ENCODE data around the gene HIGD1A. TPM values are rescaled to one million over a fixed set of nuclear protein-coding genes. Genes with fewer than 3 reads are reported as not detected.
A peak's percentile ranks its signal among the peaks of the same experiment; 100 is the strongest.

Gene HIGD1A
- total and polyA plus RNA-seq, 2 of the 8 experiments (the other 6 are each of a cell fraction or from before 2014, with no cell fraction given), result 67.3 to 95.4 TPM

GRCh38 chr3:42772670-42773408, 31.5 kb downstream of the HIGD1A start, which contains the start of gene CCDC13 (continued):
- no peak for TF ChIP-seq SP4 (IDR thresholded peaks at IDR 0.05; ENCODE audit: low read length)
- TF ChIP-seq RFX5 (IDR thresholded peaks at IDR 0.05; ENCODE audit: borderline replicate concordance, low read depth, low read length), result peak; percentile 89
- no peak for TF ChIP-seq RBBP5 (IDR thresholded peaks at IDR 0.05; ENCODE audit: borderline replicate concordance, low read depth, low read length)
- no peak for TF ChIP-seq NANOG (IDR thresholded peaks at IDR 0.05; ENCODE audit: insufficient read depth, low read depth, low read length, poor library complexity, severe bottlenecking)
- no peak for TF ChIP-seq JUND (IDR thresholded peaks at IDR 0.05; ENCODE audit: low read length)
- peak; percentile 66 for TF ChIP-seq KDM4A (IDR thresholded peaks at IDR 0.05; ENCODE audit: low read depth, low read length, severe bottlenecking)
- peak; percentile 61; the same call in 1 of the 2 replicates for TF ChIP-seq ATF2 (IDR thresholded peaks at IDR 0.05; ENCODE audit: low read length)
- peak; percentile 98 to 99 for TF ChIP-seq SIN3A (conservative IDR thresholded peaks at IDR 0.05 in 1 of 2, IDR thresholded peaks at IDR 0.05 in 1 of 2; ENCODE audit: low read depth in 1 of 2, low read length in 2 of 2)
- no peak for TF ChIP-seq CHD2 (IDR thresholded peaks at IDR 0.05; ENCODE audit: low read length)
- TF ChIP-seq CTCF (IDR thresholded peaks at IDR 0.05; ENCODE audit: control extremely low read depth in 1 of 3, insufficient read depth in 1 of 3, low read depth in 1 of 3, low read length in 3 of 3), result no peak
- TF ChIP-seq HDAC6 (IDR thresholded peaks at IDR 0.05; ENCODE audit: low read depth, low read length), result no peak
- no peak for TF ChIP-seq USF2 (IDR thresholded peaks at IDR 0.05; ENCODE audit: low read length)
- no peak for TF ChIP-seq BCL11A (IDR thresholded peaks at IDR 0.05; ENCODE audit: low read depth in 2 of 2, low read length in 2 of 2)
- TF ChIP-seq TAF1 (IDR thresholded peaks at IDR 0.05; ENCODE audit: low read depth, low read length), result 0 out of 2 replicates have a peak, but pooled peaks have one; percentile 43
- TF ChIP-seq E2F6 (IDR thresholded peaks at IDR 0.05), result peak; percentile 76
- peak; percentile 74 for TF ChIP-seq SAP30 (IDR thresholded peaks at IDR 0.05; ENCODE audit: insufficient read depth, insufficient replicate concordance, low read length)
- 0 out of 2 replicates have a peak, but pooled peaks have one; percentile 11 for TF ChIP-seq SP1 (IDR thresholded peaks at IDR 0.05; ENCODE audit: low read depth, low read length)

Measured in H1 (cell line).